Prostate gland (tissue), 2 donors: ENCODE data around the gene FHOD3.

ENCODE experiments used
- CTCF ChIP-seq, 4 experiments: fragments of 200-600 bp in 2 of 4; fragments of 450-650 bp in 2 of 4; sonication (generic) in 2 of 4; IDR thresholded peaks; 1 replicate in 3 of 4; 2 replicates in 1 of 4; pipeline ENCODE4 v1.5.1; 2016 to 2019; ENCODE audit warnings: antibody characterized with exemption in 4 of 4, mild to moderate bottlenecking in 2 of 4, moderate library complexity in 2 of 4
- POLR2A ChIP-seq: fragments of 450-650 bp; IDR thresholded peaks from one replicate; pipeline ENCODE4 v1.6.1; 2016; ENCODE audit warnings: antibody characterized with exemption, mild to moderate bottlenecking

- no peak for TF ChIP-seq POLR2A
- no peak for TF ChIP-seq CTCF (IDR thresholded peaks at IDR 0.05)
Measured at GRCh38 chr18:36597636-36598035, 300.1 kb downstream of the FHOD3 start.
